ENCODE results near the gene NPDC1.
A peak's percentile ranks its signal among the peaks of the same experiment; 100 is the strongest.

Gene NPDC1

DNA sequence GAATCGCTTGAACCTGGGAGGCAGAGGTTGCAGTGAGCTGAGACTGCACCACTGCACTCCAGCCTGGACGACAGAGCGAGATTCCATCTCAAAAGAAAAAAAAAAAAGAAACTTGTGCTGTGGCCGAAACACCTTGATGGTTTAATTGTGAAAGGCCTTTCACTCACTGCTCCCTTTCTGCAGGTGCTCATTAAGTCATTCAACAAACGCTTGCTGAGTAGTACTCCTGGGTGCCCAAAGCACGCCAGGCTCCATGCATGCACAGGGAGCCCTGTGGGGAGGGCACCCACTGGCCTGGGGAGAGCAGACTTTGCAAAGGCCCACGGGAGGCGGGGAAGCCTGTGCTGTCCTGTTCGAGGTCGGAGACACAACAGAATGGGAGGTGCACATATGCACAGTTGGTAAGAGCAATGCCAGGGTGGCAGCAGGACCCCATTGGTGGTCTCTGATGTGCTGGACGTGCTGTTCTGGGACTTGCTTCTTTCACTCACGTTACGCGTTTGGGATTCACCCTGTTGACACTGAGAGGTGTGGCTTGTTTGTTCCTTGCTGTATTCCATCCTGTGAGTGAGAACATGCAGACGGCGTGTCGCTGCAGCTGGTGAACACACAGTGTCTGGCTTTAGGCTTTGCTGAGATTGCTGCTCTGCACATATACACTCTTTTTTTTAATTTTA, 10.9 kb upstream of the NPDC1 start:
- no peak for DNase-seq (ENCODE audit: low spot score)

DNA sequence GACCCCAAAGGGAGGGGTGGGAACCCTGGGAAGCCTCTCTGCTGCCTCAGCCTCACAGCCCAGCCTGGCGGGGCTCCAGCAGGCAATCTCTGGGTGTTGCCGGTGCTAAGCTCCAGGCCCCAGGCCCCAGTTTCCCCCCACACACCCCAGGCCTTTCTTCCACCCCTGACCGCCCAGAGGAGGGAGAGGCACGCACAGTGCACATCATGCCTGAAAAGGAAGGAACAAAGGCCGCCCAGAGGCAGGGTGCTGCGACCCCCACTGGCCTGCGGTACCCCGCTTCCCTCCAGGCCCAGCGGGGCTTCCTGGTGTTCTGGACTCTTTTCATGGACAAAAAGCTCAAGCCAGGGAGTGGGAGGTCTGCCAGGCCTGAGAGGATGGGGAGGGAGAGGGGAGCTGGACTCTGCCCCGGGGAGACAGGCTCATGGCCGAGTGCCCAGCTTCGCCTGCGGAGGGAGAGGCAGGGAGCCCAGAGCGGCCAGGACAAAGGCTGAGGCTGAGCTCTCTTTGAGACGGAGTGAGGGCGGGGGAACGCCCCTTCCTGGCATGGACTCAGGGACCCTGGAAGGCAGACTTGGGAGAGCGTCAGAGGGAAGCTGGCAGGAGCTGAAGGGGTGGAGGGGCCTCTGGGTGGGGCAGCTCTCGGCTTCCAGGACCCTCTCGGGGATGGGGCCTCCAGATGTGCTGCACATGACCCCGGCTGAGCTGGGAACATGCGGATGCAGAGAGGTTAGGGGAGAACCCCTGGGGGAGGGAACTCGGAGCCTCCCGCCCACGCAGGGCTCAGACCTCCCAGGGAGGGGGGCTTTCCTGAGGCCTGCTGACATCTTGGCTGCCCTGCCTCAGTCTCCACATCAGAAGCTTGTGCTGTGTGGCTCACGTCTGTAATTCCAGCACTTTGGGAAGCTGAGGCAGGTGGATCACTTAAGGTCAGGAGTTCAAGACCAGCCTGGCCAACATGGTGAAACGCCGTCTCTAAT, 9.7 kb upstream of the NPDC1 start:
- DNase-seq (ENCODE audit: low spot score), result no peak

DNA sequence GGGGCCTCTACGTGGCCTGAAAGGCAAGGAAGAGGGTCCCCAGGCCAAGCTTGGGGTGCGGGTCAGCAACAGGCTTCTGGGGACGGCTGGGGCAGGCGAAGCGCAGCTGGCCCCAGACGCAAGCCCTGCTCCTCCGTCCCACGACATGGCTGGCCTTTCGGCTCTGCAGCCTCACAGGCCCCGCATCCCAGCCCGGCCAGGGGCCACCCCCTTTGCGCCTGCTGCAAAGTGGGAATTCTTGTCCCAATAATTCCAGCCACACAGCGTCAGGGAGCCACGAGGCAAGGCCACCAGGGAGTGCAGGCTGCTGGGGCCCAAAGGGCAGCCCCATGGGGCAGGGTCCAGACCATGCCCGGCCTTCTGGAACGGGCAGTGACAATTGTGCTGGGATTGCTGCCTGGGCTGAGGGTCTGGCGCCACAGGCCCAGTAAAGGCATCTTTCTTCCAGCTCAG, 9.0 kb upstream of the NPDC1 start:
- no peak for DNase-seq (ENCODE audit: low spot score)

DNA sequence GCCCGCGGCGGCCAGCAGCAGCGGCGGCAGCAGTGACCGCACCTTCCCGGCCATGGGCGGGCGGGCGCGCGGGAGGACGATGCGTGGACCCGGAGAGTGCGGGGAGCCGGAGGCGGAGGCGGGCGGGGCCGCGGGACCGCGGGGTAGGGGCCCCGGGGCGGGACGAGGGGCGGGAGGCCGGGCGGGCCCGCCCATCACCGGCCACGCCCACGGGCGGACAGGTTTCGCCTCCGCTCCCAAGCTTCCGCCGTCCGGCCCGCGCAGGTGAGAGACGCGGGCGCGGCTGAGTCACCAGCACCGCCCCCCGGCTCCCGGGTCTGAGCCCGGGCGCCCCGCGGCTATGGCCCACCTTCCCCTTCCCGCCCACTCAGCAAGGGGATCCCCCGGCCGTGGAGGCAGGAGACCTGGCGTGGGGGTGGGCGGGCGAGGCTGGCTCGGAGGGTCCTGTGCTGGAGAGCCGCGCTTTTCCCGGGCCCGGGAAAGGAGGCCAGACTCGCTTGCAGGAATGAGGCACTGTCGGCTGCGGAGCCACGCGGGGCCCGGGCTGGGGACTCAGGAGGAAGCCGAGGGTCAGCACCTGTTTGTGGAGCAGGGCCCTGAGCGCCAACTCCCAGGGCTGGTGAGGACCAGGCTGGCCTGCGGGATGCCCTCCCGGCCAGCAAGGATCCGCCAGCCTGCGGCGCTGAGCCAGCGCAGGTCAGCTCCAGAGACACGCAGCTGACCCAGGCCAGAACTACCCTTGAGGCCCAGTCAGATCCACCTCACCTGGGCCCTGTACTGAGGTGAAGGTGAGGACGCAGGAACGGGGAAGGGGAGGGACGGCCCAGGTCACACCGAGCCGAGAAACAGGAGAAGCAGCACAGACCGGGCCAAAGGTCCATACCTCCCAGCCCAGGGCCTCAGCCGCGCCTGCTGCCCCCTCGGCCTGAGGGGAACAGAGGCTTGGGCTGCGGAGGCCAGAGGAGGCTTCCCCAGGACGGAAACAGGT, 8.3 kb upstream of the NPDC1 start, which contains the start of gene ENTPD2:
TSS of gene ENTPD2 (minus strand) at position 118 of the 988 bp plus-strand sequence. CDS start at position 54, 64 bp downstream.
- DNase-seq (ENCODE audit: low spot score), result no peak

DNA sequence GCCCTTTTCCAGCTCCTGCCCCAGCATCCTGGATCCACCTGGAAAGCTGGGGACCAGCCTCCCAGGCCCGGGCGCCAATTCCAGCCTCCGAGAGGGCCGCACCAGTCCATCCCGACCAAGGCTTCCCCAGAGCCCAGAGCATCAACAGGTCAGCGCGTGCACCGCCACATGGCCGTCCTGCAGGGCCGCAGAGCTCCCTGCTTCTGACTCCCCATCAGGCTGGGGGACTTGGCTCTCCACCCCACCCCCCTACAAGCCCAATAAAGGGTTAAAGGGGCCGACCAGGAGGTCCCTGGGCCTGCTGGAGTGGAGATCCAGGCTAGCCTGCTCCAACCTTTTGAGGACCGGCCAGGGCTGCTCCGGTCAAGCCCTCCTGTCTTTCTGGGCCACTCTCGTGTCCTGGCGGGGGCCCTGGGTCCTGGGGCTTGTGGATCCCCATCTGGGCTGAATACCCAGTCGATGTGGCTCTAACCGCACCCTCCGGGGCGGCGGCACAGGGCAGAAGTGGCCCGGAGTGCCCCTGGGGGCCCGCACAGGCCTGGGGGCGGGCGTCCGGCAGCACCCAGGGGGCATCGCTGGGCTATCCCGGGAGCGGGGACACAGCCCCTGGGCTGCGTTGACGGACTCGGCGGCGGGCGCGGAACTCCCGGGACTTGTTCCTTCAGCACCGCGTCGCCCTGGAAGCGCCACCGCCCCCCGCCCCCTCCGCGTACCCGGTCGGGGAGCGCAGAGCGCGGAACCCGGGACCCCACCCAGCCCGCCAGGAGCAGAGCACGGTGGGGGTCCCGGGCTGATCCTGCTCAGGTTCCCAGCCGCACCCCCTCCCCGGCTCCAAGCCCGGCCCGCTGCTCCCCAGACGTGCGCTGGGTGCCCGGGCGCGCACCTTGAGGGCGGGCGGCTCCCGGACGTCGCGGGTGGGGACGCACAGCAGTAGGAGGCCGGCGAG, 7.3 kb upstream of the NPDC1 start:
- DNase-seq (ENCODE audit: low spot score), result no peak

DNA sequence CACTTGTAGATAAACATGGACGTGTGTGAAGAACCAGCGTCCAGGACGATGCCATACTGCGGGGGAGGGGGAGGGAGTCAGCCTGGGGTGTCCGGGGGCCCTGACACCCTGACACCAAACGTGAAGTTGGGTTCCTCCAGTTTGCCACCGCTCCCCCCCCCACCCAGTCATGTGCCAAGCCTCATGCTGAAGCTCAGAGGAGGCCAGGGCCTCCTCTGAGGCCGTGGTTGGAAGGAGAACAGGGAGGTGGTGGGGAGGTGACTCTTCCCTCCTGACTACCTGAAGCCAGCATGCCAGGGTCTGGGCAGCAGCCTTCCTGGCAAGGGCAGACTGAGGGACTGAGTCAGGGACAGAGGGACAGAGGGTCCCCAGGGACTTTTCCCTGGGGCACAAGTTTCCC, 6.3 kb upstream of the NPDC1 start:
- no peak for DNase-seq (ENCODE audit: low spot score)

DNA sequence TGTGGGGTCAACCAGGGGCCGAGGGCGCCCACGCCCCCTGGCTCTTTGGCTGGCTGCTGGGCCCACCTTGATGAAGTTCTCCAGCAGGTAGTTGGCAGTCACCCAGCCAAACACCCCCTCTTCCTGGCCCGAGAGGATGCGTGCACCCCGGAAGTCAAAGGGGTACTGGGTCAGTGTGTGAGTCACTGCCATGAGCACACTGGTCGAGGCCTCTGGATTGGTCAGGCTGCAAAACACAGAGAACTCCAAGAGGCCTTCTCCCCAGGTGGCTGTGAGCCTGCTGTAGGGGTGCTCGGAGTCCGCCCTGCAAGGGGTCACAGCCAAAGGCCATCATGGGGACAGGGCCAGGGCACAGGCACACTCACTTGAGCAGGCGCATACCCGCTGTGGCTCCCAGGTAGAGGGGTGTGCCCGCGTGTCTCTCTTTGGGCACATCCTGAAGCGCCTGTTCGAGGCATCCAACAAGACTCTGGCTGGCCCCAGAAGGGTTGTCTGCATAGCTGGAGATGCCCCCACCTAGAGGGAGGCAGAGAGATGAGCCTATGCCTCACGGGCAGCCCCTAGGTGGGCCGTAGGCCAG, 5.3 kb upstream of the NPDC1 start:
- DNase-seq (ENCODE audit: low spot score), result no peak

DNA sequence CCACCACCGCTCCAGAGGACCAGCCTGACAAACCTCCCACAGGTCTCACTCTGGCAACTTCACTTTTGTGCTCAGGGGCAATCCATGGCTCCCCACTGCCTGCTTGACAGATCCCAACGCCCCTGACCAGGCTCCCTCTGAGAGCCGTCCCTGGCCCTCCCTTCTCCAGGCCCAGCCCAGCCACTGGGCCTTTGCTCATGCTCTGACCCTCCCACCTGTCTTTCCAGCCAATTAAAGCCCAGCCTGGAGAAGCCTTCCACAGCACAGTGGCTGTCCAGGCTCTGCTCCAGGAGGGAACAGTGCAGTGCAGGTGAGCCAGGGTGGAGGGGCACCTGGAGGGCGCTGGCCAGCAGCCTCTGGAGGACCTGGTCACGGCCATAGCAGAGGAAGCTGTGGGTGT, 4.6 kb upstream of the NPDC1 start:
- no peak for DNase-seq (ENCODE audit: low spot score)

DNA sequence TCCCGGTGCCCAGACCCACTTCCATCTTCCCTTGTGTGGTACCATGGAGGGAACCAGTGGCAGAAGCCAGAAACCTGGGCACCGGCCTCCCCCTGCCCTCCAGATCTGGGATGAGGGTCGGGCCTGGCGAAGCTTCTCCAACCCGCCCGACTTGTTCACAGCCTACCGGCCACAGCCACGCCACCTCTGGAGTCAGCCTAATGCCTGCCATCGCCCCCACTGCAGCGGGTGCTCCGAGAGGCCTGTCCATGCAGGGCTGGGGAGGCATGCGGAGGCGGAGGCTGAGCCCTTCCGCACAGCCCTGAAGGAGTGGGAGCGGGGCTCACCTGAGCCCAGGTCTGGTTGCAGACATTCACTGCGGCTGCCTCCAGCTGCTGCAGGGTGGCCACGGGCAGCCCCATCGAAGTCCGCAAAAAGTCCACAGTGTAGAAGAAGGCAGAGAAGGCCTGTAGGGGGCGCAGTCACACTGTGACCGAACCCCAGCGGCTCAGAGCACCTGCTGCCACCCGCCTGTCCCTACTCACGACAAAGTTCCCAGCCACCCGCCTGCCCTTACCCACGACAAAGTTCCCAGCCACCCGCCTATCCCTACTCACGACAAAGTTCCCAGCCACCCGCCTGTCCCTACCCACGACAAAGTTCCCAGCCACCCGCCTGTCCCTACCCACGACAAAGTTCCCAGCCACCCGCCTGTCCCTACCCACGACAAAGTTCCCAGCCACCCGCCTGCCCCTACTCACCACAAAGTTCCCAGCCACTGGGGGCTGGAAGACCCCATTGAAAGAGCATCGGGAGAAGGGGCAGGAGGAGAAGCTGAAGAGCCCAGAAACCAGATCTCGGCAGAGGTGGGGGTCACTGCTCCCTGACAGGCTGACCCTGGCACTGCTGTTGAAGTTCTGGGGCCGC, 3.8 kb upstream of the NPDC1 start:
- no peak for DNase-seq (ENCODE audit: low spot score)

DNA sequence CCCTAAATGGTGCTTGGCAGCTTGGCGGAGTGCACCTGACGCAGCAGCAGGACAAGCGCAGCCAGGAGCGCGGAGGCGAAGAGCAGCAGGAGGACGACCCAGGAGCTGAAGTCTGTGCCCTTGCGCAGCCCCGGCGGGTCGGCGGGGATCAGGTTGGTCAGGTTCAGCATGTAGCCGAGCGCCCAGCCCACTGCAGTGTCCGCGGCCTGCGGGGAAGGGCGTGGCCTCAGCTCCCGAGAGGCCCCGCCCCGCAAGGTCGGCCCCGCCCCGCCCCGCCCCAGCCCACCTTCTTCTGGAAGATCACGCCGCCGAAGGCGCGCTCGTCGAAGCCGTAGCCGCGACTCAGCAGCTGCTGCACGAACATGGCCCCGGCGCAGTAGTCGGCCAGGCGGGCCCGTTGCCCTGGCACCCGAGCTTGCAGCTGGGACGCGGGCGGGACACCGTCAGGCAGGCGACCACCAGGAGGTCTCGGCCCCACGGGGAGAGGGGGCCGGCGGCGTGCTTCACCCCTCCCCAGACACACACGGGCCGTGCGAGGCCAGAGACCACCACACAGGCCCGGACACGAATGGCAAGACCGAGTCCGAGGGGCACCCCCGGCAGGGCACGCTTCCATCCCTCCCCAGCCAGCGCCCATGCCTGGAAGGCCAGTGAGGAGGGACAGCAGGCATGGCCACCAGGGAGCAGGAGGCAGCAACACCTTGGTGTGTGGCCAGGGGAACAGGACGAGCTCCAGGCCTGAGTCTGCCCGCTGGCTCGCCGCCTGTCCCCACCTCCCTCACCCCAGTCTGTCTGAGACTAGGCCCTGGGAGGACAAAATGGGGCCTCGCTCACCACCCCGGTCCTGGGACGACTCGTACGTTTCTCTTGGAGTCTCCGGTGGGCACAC, 2.9 kb upstream of the NPDC1 start:
- no peak for DNase-seq (ENCODE audit: low spot score)

DNA sequence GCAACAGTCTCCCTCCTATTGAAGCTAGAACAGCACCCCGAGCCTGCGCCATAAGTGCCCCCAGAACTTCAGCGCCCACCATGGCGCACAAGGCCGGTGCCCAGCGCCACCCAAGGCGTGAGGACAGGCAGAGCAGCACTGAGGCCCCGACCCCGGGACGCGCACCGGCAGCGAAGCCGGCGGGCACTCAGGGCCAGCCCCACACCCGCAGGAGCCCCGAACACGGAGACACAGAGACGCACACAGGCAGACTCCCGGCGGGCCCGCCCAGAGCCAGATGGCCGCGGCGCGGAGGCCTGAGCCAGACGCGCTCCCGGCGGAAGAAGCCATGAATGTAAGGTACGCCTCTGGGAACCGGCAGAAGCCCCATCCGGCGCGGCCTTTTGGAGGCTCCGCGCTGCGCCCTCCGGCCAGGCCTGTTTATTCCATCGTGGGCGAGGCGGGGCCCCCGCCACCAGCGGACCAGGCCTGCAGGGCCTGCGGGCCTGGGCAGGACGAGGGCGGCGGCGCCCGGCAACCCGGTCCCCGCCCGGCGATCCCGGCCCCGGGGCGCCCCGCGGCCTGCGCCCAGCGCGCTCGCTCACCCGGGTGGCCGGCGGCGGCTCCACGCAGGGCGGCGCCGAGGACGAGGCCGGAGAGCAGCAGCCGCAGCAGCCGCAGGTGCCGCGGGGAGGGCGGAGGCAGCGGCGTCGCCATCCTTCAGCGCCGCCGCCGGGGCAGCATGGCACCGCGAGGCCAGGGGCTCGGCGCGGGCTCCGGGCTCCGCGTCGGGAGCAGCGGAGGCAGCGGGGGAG, 486 bp downstream of the NPDC1 start:
- no peak for DNase-seq (ENCODE audit: low spot score)

DNA sequence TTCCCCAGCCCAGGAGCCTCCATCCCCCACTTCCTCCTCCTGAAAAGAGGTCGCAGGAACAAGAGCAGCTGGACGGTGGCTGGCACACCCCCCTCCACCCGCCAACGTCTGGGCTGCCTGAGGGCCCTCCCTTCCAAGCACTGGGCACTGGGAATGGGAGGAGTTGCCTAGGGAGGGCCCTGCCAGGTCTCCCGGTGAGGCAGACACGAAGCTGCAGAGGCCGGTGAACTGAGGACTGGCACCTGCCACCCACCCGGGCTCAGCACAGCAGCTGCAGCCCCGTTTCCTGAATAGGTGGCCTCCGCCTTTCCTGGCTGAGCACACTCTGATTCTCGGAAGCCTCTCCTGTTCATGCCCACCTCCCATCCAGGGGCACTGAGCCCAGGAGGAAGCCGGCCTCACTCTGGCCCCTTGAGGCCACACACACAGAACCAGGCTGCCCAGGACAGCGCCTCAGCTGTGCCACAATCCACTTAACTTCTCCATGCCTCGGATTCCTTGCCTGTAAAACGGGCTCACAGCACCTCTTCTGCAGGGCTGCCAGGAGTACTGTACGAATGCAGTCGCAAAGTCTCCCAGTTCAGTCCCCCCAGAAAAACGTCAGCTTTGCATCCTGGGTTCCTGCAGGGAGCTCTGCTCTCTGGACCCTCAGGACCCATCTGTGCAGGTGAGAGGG, 1.3 kb downstream of the NPDC1 start:
- no peak for DNase-seq (ENCODE audit: low spot score)

DNA sequence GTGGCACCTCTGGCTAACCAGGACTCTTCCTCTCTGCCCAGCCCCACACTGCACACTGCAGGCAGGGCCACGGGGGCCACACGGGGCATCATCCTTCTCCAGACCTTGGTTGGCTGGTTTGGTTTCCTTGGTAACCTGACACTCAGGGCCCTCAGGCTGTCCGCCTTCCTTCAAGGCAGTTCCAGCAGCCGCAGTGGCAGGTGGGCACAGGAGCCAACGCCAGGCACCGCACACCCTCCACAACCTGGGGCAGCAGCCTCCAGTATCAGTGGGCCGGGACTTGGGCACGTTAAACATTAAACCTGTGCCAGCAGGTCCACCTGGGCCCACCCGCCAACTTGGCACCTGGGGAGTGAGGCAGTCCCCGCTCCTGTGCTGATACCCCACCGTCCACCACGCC, 1.9 kb downstream of the NPDC1 start:
- DNase-seq (ENCODE audit: low spot score), result no peak

DNA sequence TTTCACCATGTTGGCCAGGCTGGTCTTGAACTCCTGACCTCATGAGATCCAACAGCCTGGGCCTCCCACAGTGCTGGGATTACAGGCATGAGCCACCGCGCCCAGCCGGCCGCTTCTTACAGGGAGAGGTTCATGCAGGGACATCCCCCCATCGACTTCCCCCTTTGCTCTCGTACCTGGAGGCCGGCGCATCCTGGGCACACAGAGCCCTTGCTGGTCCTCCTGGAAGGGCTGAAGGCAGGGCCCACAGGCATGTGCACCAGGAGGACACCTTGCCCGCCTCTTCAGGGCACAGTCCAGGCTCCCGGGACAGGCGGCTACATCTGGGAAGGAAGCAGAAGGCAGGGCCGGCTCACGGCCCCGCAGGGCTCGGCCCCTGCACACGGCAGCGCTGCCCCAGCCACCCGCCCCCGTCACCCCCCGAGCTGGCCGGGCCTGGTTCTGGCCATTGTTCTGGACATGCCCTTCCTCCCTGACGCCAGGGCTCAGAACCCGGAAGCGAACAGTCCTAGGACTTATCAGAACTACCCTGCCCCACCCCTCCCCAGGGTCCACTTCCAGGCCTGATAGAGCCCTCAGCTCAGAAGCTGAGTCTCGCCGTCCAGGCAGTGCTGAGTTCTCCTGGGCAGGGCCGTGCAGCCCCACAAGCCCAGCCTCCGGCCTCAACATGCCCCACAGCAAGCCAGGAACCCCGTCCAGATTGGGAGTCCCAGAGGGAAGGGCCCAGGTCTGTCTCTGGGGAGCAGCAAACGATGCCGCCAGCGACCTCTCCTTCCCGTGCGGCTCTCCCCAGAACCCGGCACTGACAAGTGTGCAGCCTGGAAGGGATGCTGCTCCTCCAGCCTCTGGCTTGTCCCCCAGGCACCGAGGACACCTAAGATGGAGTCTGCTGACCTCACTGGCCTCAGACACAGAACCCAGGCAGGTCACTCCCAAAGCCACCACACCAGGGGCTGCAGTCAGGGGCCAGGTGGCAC, 2.9 kb downstream of the NPDC1 start:
- no peak for DNase-seq (ENCODE audit: low spot score)

DNA sequence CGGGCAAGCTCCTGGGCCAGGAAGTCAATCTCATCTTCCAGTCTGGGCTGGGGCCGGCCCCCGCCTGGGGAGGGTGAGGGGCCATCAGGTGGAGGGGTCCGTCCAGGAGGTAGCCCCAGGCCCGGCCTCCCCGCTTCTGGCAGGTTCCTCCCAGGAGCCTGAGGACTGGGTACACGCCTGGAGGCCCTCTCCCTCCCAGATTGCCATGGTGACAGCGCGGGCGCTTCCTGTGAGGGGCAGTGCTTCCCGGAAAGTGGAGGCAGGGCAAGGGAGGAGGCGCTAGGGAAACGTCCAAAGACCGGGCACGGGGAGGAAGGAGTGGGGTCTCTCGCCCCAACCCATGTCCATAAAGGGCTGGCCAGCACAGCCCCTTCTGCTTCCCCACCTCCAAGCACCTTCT, 4.9 kb downstream of the NPDC1 start:
- peak; percentile 60 for DNase-seq (ENCODE audit: low spot score)

DNA sequence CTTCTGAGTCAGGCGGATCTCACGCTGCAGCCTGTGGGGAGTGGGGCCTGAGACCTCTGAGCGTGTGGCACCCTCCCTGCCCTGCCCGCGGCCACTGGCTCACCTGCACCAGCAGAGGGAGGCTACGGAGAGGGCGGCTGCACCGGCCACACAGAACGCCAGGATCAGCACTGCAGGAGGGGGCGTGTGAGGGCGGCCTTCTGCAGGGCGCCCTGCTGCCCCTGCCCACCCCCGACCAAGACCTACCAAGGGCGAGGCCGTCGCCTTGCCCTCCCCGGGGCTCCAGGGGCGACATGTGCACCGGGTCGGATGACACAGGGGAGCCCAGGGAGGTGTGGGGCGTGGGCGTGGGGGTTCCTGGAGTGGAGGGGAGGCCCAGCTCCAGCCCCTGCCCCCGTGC, 5.4 kb downstream of the NPDC1 start:
- no peak for DNase-seq (ENCODE audit: low spot score)

All from kidney capillary endothelial cell (primary cell).